Smooth muscle cell of the brain vasculature (primary cell): ENCODE data around the gene HIGD1B.

ENCODE experiments used
- DNase-seq: peaks from one replicate; pipeline ENCODE4 v3.0.0-alpha.2; 2012; ENCODE audit warnings: low read depth, low spot score

Gene HIGD1B

GRCh38 chr17:44837196-44837595, 10.5 kb upstream of the HIGD1B start:
- no peak for DNase-seq

GRCh38 chr17:44840274-44840673, 7.4 kb upstream of the HIGD1B start:
- DNase-seq, result no peak

- no peak for DNase-seq
These were observed 6.7 kb upstream of the HIGD1B start for GRCh38 chr17:44840936-44841335.

- no peak for DNase-seq
These were observed 4.9 kb upstream of the HIGD1B start for GRCh38 chr17:44842748-44843147.

- DNase-seq, result no peak
These were observed 3.3 kb upstream of the HIGD1B start for GRCh38 chr17:44844390-44844830.

GRCh38 chr17:44846206-44846605, 1.5 kb upstream of the HIGD1B start:
- DNase-seq, result no peak

- no peak for DNase-seq
These were observed 643 bp downstream of the HIGD1B start for GRCh38 chr17:44848257-44848795.

- no peak for DNase-seq
These were observed 1.3 kb downstream of the HIGD1B start for GRCh38 chr17:44848961-44849489.

- DNase-seq, result no peak
These were observed 2.3 kb downstream of the HIGD1B start for GRCh38 chr17:44850025-44850424.

- DNase-seq, result no peak
These were observed 2.9 kb downstream of the HIGD1B start for GRCh38 chr17:44850612-44851011.

GRCh38 chr17:44854192-44854591, 6.5 kb downstream of the HIGD1B start:
- DNase-seq, result no peak

- DNase-seq, result no peak
These were observed 12.0 kb downstream of the HIGD1B start for GRCh38 chr17:44859701-44860100.

GRCh38 chr17:44862278-44862914, 14.7 kb downstream of the HIGD1B start:
- DNase-seq, result no peak

GRCh38 chr17:44863061-44863918, 15.6 kb downstream of the HIGD1B start:
- no peak for DNase-seq

GRCh38 chr17:44864831-44865230, 17.1 kb downstream of the HIGD1B start:
- no peak for DNase-seq

GRCh38 chr17:44865231-44865660, 17.6 kb downstream of the HIGD1B start:
- DNase-seq, result peak; percentile 43

- DNase-seq, result no peak
These were observed 18.2 kb downstream of the HIGD1B start for GRCh38 chr17:44865931-44866330.

GRCh38 chr17:44867841-44868240, 20.2 kb downstream of the HIGD1B start:
- DNase-seq, result no peak

- no peak for DNase-seq
These were observed 23.9 kb downstream of the HIGD1B start for GRCh38 chr17:44871556-44871955.

- DNase-seq, result no peak
These were observed 24.6 kb downstream of the HIGD1B start for GRCh38 chr17:44872131-44872768.

- no peak for DNase-seq
These were observed 28.1 kb downstream of the HIGD1B start for GRCh38 chr17:44875761-44876160.

- no peak for DNase-seq
These were observed 29.4 kb downstream of the HIGD1B start for GRCh38 chr17:44877121-44877520.
